Esophagus muscularis mucosa (tissue), 4 donors: ENCODE data around the gene HOXB1. TPM values are rescaled to one million over a fixed set of nuclear protein-coding genes. Genes with fewer than 3 reads are reported as not detected.

Source experiments
- DNase-seq: peaks from one replicate; pipeline ENCODE4 v3.0.0-alpha.2; 2017; ENCODE audit errors: extremely low spot score
- H3K27ac ChIP-seq, 4 donors: fragments of 200-600 bp; sonication (generic); replicated peaks in 1 of 4; 1 replicate in 3 of 4; 2 replicates in 1 of 4; pipeline ENCODE4 v1.5.1; 2016 to 2019; ENCODE audit warnings: mild to moderate bottlenecking in 1 of 4
- H3K27me3 ChIP-seq, 4 donors: fragments of 200-600 bp; sonication (generic); one replicate each; pipeline versions ENCODE4 v1.5.1 to v1.6.0; 2016 to 2019
- H3K36me3 ChIP-seq, 4 donors: fragments of 200-600 bp; sonication (generic); one replicate each; pipeline ENCODE4 v1.5.1; 2016 to 2019
- H3K4me1 ChIP-seq, 4 donors: fragments of 200-600 bp; sonication (generic); one replicate each; pipeline ENCODE4 v1.5.1; 2016 to 2019
- H3K4me3 ChIP-seq, 4 donors: fragments of 200-600 bp; sonication (generic); 1 replicate in 2 of 4; 2 replicates in 2 of 4; pipeline ENCODE4 v1.5.1; 2016 to 2019; ENCODE audit warnings: mild to moderate bottlenecking in 4 of 4, moderate library complexity in 1 of 4
- H3K9me3 ChIP-seq, 4 donors: fragments of 200-600 bp; sonication (generic); 1 replicate in 3 of 4; 2 replicates in 1 of 4; pipeline ENCODE4 v1.5.1; 2016 to 2019
- CTCF ChIP-seq, 3 experiments: fragments of 200-600 bp in 2 of 3; fragments of 450-650 bp in 1 of 3; sonication (generic) in 2 of 3; IDR thresholded peaks; one replicate each; pipeline ENCODE4 v1.5.1; 2017 to 2019; ENCODE audit warnings: antibody characterized with exemption in 3 of 3, mild to moderate bottlenecking in 2 of 3, moderate library complexity in 1 of 3
- EP300 ChIP-seq: sonication (generic); formaldehyde crosslinking; IDR thresholded peaks from one replicate; pipeline ENCODE4 v1.6.1; 2017; ENCODE audit warnings: antibody characterized with exemption
- POLR2A ChIP-seq: fragments of 450-650 bp; IDR thresholded peaks from one replicate; pipeline ENCODE4 v1.6.1; 2017; ENCODE audit warnings: antibody characterized with exemption, moderate library complexity, mild to moderate bottlenecking, low read depth
- POLR2AphosphoS5 ChIP-seq, 2 donors: sonication (generic); formaldehyde crosslinking; IDR thresholded peaks; one replicate each; pipeline ENCODE4 v1.6.1; 2017; ENCODE audit warnings: antibody characterized with exemption in 2 of 2
- WGBS: methylation state at CpG from one replicate; pipeline ENCODE4 v1.1.5; 2018; 5-methylcytosine and 5-hydroxymethylcytosine counted together
- intact Hi-C: fragments of 100-400 bp; cut with DNase I; formaldehyde crosslinking; loops from one replicate; pipeline ENCODE4 v1.15.1; 2023
- total RNA-seq, 4 donors: library from RNA; depleted of rRNA; stranded (reverse); fragments of >200 nt; gene quantifications; one replicate each; pipeline versions ENCODE4 v1.1.0 to v1.2.1, GENCODE V29; 2016

Gene HOXB1
- total RNA-seq, 4 donors from 2014 or later: not detected

- H3K36me3 ChIP-seq: no peaks in the 10 kb centered on the region
- WGBS: 82% methylated on average over 2 of the region's 2 CpGs
- H3K4me1 ChIP-seq: peaks cover 12 to 29% (median 18%) of the 10 kb centered on the region in 4 donors
- TF ChIP-seq POLR2A (no peak), CTCF (IDR thresholded peaks at IDR 0.05) (no peak), EP300 (no peak), POLR2AphosphoS5 (IDR thresholded peaks at IDR 0.05) (no peak)
- no peaks in the 10 kb centered on the region for H3K9me3 ChIP-seq
- no peaks in the 10 kb centered on the region for H3K27me3 ChIP-seq
- DNase-seq: no peak
- H3K27ac ChIP-seq: no peak overlapping the region
- intact Hi-C loops: loop anchor here (5.0 kb wide), 1 partner anchor 138 kb away; no protein-coding TSS in a partner anchor
- H3K4me3 ChIP-seq: no peak overlapping the region
These were observed 40.3 kb downstream of the HOXB1 start for GRCh38 chr17:48490451-48490892.

DNA sequence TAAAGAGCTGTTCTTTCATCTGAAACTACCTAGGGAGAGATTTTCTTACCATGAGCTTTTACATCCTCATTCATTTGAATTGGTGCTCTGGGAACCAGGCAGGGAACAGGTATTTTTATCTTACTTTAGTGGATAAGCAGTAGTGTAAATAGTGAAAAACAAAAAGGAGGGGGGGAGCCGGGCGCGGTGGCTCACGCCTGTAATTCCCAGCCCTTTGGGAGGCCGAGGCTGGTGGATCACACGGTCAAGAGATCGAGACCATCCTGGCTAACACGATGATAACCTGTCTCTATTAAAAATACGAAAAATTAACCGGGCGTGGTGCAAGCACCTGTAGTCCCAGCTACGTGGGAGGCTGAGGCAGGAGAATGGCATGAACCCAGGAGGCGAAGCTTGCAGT lies 41.0 kb downstream of the HOXB1 start:
- Histone ChIP-seq H3K27me3 (no peaks in the 10 kb centered on the region), H3K4me1 (peaks cover 12 to 29% (median 18%) of the 10 kb centered on the region in 4 donors), H3K36me3 (no peaks in the 10 kb centered on the region), H3K9me3 (no peaks in the 10 kb centered on the region), H3K4me3 (no peak overlapping the region), H3K27ac (no peak overlapping the region)
- no peak for TF ChIP-seq POLR2AphosphoS5 (IDR thresholded peaks at IDR 0.05)
- TF ChIP-seq EP300: no peak
- no peak for TF ChIP-seq POLR2A
- TF ChIP-seq CTCF (IDR thresholded peaks at IDR 0.05): no peak
- 93% methylated on average over 13 of the region's 13 CpGs for WGBS
- DNase-seq: no peak
- intact Hi-C loops: loop anchor here (5.0 kb wide), 1 partner anchor 137 kb away; no protein-coding TSS in a partner anchor

GRCh38 chr17:48488548-48489106 lies 42.2 kb downstream of the HOXB1 start:
- Histone ChIP-seq H3K27ac (no peak overlapping the region), H3K4me3 (no peak overlapping the region), H3K27me3 (no peaks in the 10 kb centered on the region), H3K9me3 (no peaks in the 10 kb centered on the region), H3K36me3 (no peaks in the 10 kb centered on the region), H3K4me1 (peaks cover 12 to 25% (median 23%) of the 10 kb centered on the region in 4 donors)
- TF ChIP-seq CTCF (IDR thresholded peaks at IDR 0.05): no peak
- TF ChIP-seq POLR2AphosphoS5 (IDR thresholded peaks at IDR 0.05): no peak
- intact Hi-C loops: no loop called here
- WGBS: 64% methylated on average over 3 of the region's 3 CpGs
- DNase-seq: no peak

- no peak for TF ChIP-seq CTCF (IDR thresholded peaks at IDR 0.05)
- no peak for TF ChIP-seq POLR2AphosphoS5 (IDR thresholded peaks at IDR 0.05)
- TF ChIP-seq EP300: no peak
- TF ChIP-seq POLR2A: no peak
- no peak overlapping the region for H3K4me3 ChIP-seq
- no peaks in the 10 kb centered on the region for H3K27me3 ChIP-seq
- H3K36me3 ChIP-seq: no peaks in the 10 kb centered on the region
- no peak overlapping the region for H3K27ac ChIP-seq
- DNase-seq: no peak
- intact Hi-C loops: no loop called here
- no peaks in the 10 kb centered on the region for H3K9me3 ChIP-seq
- peaks cover 2 to 16% (median 14%) of the 10 kb centered on the region in 4 donors for H3K4me1 ChIP-seq
- WGBS: 100% methylated on average over 2 of the region's 2 CpGs
These were observed 43.6 kb downstream of the HOXB1 start for GRCh38 chr17:48487221-48487620.

GRCh38 chr17:48486557-48486956 lies 44.3 kb downstream of the HOXB1 start:
- H3K9me3 ChIP-seq: no peaks in the 10 kb centered on the region
- no peaks in the 10 kb centered on the region for H3K27me3 ChIP-seq
- no peaks in the 10 kb centered on the region for H3K36me3 ChIP-seq
- TF ChIP-seq CTCF (IDR thresholded peaks at IDR 0.05) (no peak), POLR2AphosphoS5 (IDR thresholded peaks at IDR 0.05) (no peak), POLR2A (no peak)
- 68% methylated on average over 5 of the region's 5 CpGs for WGBS
- H3K4me1 ChIP-seq: peaks cover 0 to 11% (median 9%) of the 10 kb centered on the region in 4 donors
- H3K27ac ChIP-seq: no peak overlapping the region
- intact Hi-C loops: no loop called here
- no peak overlapping the region for H3K4me3 ChIP-seq
- DNase-seq: no peak
